NCI-H69 (cell line): Measurements from ENCODE around the gene B9D1.

Experiments used
- DNase-seq: peaks from one replicate; lab custom pipeline; 2025; lab: John Stamatoyannopoulos, UW

The B9D1 gene

GRCh38 chr17:19388791-19389785, 26.6 kb upstream of the B9D1 start:
- DNase-seq, result no peak

GRCh38 chr17:19387921-19388521, 25.5 kb upstream of the B9D1 start:
- peak; percentile 92 for DNase-seq

GRCh38 chr17:19386974-19387920, 24.7 kb upstream of the B9D1 start, which contains the start of gene MFAP4:
Gene MFAP4 (minus strand): TSS chr17:19387190. CDS start chr17:19387155, 35 bp downstream.
- DNase-seq, result peak; percentile 95

- peak; percentile 47 for DNase-seq
Observed at GRCh38 chr17:19386051-19386929, 23.8 kb upstream of the B9D1 start.

- peak; percentile 16 for DNase-seq
Observed at GRCh38 chr17:19385521-19385983, 23.0 kb upstream of the B9D1 start.

- DNase-seq, result peak; percentile 89
Observed at GRCh38 chr17:19384723-19385391, 22.3 kb upstream of the B9D1 start.

- DNase-seq, result no peak
Observed at GRCh38 chr17:19383681-19384470, 21.4 kb upstream of the B9D1 start.

- peak; percentile 10 for DNase-seq
Observed at GRCh38 chr17:19382531-19383444, 20.3 kb upstream of the B9D1 start.

GRCh38 chr17:19381741-19382444, 19.4 kb upstream of the B9D1 start:
- no peak for DNase-seq

GRCh38 chr17:19381361-19381740, 18.8 kb upstream of the B9D1 start:
- DNase-seq, result no peak

GRCh38 chr17:19380481-19381301, 18.2 kb upstream of the B9D1 start:
- DNase-seq, result no peak

GRCh38 chr17:19379361-19380065, 17.0 kb upstream of the B9D1 start:
- no peak for DNase-seq

GRCh38 chr17:19378416-19379360, 16.2 kb upstream of the B9D1 start, which contains the start of gene MAPK7:
Gene MAPK7 (plus strand): TSS chr17:19378498. CDS start chr17:19378901, 403 bp downstream.
- DNase-seq, result peak; percentile 80

GRCh38 chr17:19377602-19378415, 15.3 kb upstream of the B9D1 start:
- peak; percentile 96 for DNase-seq
